SK-N-MC (cell line): ENCODE measurements around the gene CYP2J2.

ENCODE experiments used
- EZH2 ChIP-seq: fragments of 200-600 bp; sonication (generic); IDR thresholded peaks from one replicate; pipeline ENCODE4 v1.6.1; 2017; ENCODE audit warnings: antibody characterized with exemption
- FOXP2 ChIP-seq: optimal IDR thresholded peaks from 2 replicates; pipeline ENCODE3; 2011; ENCODE audit warnings: mild to moderate bottlenecking, moderate library complexity; ENCODE audit not compliant: insufficient read depth; ENCODE audit errors: extremely low read length, control extremely low read depth
- POLR2AphosphoS5 ChIP-seq: IDR thresholded peaks from 2 replicates; pipeline ENCODE4 v1.6.1; 2012; ENCODE audit warnings: mild to moderate bottlenecking, low read depth, low read length, borderline replicate concordance

DNA sequence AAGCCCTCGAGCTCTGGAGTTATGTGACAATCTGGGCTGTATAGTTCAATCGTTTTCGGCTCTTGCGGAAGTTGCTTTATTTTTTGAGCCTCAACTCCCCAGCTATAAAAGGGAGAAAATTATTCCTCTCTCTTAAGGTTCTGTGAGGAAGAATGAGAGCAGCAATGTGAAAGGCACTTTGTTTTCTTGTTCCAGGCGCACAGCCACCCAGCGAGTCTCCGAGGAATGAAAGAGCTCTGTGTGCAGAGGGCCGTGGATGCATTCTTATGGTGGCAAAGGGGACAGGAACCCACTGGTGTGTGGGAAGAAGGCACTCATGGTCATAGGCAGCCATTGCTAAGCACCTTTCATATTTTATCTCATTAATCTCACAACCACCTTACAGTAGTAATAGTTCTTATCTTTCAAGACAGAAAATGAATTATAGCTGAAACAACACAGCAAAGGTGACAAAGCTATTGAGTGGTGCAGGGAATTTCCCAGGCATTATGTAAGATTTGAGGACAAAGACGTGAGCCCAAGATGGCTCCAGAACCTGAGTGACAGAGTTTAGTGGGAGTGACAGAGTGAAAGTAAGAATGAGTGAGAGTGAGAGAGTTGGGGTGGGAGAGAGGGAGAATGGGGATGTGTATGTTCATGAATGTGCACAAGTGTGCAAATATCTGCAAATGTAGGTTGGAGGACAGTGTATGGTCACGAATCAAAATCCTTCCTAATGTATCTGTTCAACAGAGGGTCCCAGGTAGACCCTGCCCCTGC, 9.4 kb downstream of the CYP2J2 start:
- TF ChIP-seq POLR2AphosphoS5 = no peak
- no peak for TF ChIP-seq EZH2
- TF ChIP-seq FOXP2 = no peak
